K562 (cell line): ENCODE measurements around the gene ST7.

Experiments
- KLF6 ChIP-seq: fragments of 250-450 bp; sonication (Bioruptor Pico); IDR thresholded peaks from 2 replicates; pipeline ENCODE4 v1.4.0; 2020; ENCODE audit warnings: mild to moderate bottlenecking, moderate library complexity, borderline replicate concordance
- MTA1 ChIP-seq: fragments of 450-650 bp; IDR thresholded peaks from 2 replicates; pipeline ENCODE4 v1.6.1; 2017; ENCODE audit warnings: borderline replicate concordance
- PHF8 ChIP-seq: fragments of 200-600 bp; sonication (generic); IDR thresholded peaks from 2 replicates; pipeline ENCODE4 v1.6.1; 2012; ENCODE audit warnings: mixed run types, mild to moderate bottlenecking, inconsistent platforms, low read length, moderate library complexity, borderline replicate concordance
- TF ChIP-seq, protein P1 (sequence below), 3 experiments: IDR thresholded peaks in 2 of 3; conservative IDR thresholded peaks in 1 of 3; 2 replicates each; pipeline ENCODE4 v1.5.1; 2011 to 2012; ENCODE audit warnings: low read length in 3 of 3, mild to moderate bottlenecking in 3 of 3, control low read depth in 2 of 3, improper control_type of control experiment in 1 of 3, inconsistent platforms in 1 of 3, low read depth in 1 of 3, mixed read lengths in 1 of 3, moderate library complexity in 1 of 3; ENCODE audit not compliant: insufficient read depth in 2 of 3
- TF ChIP-seq, protein P2 (sequence below): fragments of 250-450 bp; sonication (Bioruptor Pico); IDR thresholded peaks from 2 replicates; pipeline ENCODE4 v1.6.1; 2021; ENCODE audit warnings: mild to moderate bottlenecking

DNA sequence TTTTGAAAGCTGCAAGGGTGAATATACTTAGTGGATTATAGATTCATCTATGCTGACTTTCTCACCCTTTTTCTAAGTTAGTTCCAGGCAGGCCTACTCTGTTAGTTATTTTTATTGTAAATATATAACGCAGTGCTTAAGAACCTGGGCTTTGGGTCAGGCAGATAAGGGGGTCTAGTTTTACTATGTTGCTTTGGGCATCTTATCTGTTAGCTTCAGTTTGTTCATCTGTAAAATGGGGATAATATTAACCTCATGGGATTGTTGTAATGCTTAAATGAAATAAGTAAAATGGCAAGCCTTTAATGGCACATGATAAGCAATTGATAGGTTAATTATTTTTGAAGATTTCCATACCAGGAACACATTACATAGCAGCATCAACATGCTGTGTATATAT lies 79.5 kb downstream of the ST7 start:
- TF ChIP-seq MTA1 (no peak), KLF6 (CRISPR knock-in tag) (no peak), PHF8 (no peak)
- TF ChIP-seq, protein P1, sequence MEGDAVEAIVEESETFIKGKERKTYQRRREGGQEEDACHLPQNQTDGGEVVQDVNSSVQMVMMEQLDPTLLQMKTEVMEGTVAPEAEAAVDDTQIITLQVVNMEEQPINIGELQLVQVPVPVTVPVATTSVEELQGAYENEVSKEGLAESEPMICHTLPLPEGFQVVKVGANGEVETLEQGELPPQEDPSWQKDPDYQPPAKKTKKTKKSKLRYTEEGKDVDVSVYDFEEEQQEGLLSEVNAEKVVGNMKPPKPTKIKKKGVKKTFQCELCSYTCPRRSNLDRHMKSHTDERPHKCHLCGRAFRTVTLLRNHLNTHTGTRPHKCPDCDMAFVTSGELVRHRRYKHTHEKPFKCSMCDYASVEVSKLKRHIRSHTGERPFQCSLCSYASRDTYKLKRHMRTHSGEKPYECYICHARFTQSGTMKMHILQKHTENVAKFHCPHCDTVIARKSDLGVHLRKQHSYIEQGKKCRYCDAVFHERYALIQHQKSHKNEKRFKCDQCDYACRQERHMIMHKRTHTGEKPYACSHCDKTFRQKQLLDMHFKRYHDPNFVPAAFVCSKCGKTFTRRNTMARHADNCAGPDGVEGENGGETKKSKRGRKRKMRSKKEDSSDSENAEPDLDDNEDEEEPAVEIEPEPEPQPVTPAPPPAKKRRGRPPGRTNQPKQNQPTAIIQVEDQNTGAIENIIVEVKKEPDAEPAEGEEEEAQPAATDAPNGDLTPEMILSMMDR (IDR thresholded peaks at IDR 0.05 in 2 of 3, conservative IDR thresholded peaks at IDR 0.05 in 1 of 3; ENCODE audit: insufficient read depth in 2 of 3, low read depth in 1 of 3, low read length in 3 of 3), result no peak
- TF ChIP-seq, protein P2, sequence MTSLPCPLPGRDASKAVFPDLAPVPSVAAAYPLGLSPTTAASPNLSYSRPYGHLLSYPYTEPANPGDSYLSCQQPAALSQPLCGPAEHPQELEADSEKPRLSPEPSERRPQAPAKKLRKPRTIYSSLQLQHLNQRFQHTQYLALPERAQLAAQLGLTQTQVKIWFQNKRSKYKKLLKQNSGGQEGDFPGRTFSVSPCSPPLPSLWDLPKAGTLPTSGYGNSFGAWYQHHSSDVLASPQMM (CRISPR knock-in tag), result no peak
